GM23248 (cell line): ENCODE measurements around the gene HMGCL.

Experiments
- EZH2 ChIP-seq: fragments of 200-600 bp; sonication (generic); IDR thresholded peaks from 2 replicates; pipeline ENCODE4 v1.6.1; 2018; ENCODE audit warnings: antibody characterized with exemption, mild to moderate bottlenecking; ENCODE audit not compliant: insufficient read depth, poor library complexity, severe bottlenecking
- EZH2phosphoT487 ChIP-seq: fragments of 200-600 bp; sonication (generic); IDR thresholded peaks from 2 replicates; pipeline ENCODE4 v1.6.1; 2018; ENCODE audit warnings: antibody characterized with exemption, moderate library complexity, mild to moderate bottlenecking, low read depth; ENCODE audit not compliant: insufficient read depth

DNA sequence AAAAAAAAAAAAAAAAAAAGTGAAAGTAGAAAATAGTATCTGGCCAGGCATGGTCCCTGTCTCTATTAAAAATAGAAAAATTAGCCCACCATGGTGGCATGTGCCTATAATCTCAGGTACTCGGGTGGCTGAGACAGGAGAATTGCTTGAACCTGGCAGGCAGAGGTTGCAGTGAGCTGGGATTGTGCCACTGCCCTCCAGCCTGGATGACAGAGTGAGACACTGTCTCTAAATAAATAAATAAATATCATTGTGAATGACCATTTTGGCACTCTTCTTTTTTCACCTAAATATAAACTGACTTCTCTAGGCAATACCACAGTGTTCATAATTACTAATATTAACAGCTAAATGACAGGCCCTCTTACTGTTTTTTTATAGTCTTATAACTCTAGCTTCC lies 67.4 kb downstream of the HMGCL start:
- TF ChIP-seq EZH2 = no peak
- no peak for TF ChIP-seq EZH2phosphoT487
